Astrocyte (in vitro differentiated cells and primary cell): Measurements from ENCODE around the gene FRY. TPM values are rescaled to one million over a fixed set of nuclear protein-coding genes. Genes with fewer than 3 reads are reported as not detected.
"Not testable (repeated sequence)": the region's sequence is repeated elsewhere in the genome, so short reads cannot be mapped to it uniquely, and the experiment has no call there.

ENCODE experiments used
- DNase-seq: peaks from one replicate; pipeline ENCODE4 v3.0.0-alpha.2; 2010; ENCODE audit warnings: low read depth
- FAIRE-seq: peaks from 2 replicates; lab custom pipeline; 2011; peaks lifted over from hg19 to GRCh38; lab: Jason Lieb, UNC
- H2AFZ ChIP-seq: 2 replicates; pipeline ENCODE4 v1.6.0; 2012; ENCODE audit warnings: low read depth, low read length, inconsistent platforms
- H3K27ac ChIP-seq: 2 replicates; pipeline ENCODE4 v1.5.1; 2011; ENCODE audit warnings: low read depth, low read length, inconsistent platforms
- H3K27me3 ChIP-seq: 2 replicates; pipeline ENCODE4 v1.6.0; 2011; ENCODE audit warnings: low read length, inconsistent platforms; ENCODE audit not compliant: insufficient read depth
- H3K36me3 ChIP-seq: 2 replicates; pipeline ENCODE4 v1.5.1; 2011; ENCODE audit warnings: low read length, inconsistent platforms; ENCODE audit not compliant: insufficient read depth
- H3K4me1 ChIP-seq: 2 replicates; pipeline ENCODE4 v1.5.1; 2011; ENCODE audit warnings: low read length, inconsistent platforms; ENCODE audit not compliant: insufficient read depth
- H3K4me2 ChIP-seq: 2 replicates; pipeline ENCODE4 v1.6.0; 2012; ENCODE audit warnings: low read length, inconsistent platforms
- H3K4me3 ChIP-seq: 2 replicates; pipeline ENCODE4 v1.5.1; 2011; ENCODE audit warnings: low read depth, mild to moderate bottlenecking, low read length, inconsistent platforms; ENCODE audit not compliant: insufficient read depth
- H3K79me2 ChIP-seq: 2 replicates; pipeline ENCODE4 v1.6.0; 2012; ENCODE audit warnings: mild to moderate bottlenecking, low read length, inconsistent platforms; ENCODE audit not compliant: insufficient read depth
- H3K9ac ChIP-seq: 2 replicates; pipeline ENCODE4 v1.6.0; 2012; ENCODE audit warnings: mild to moderate bottlenecking, low read length, inconsistent platforms
- H3K9me3 ChIP-seq: 2 replicates; pipeline ENCODE4 v1.5.1; 2012; ENCODE audit warnings: low read depth, mild to moderate bottlenecking, low read length, inconsistent platforms; ENCODE audit not compliant: insufficient read depth
- H4K20me1 ChIP-seq: 2 replicates; pipeline ENCODE4 v1.6.0; 2012; ENCODE audit warnings: low read length, inconsistent platforms; ENCODE audit not compliant: insufficient read depth
- H3K27ac Mint-ChIP-seq: one replicate; pipeline ENCODE4 v1.8.0; 2021; ENCODE audit warnings: mild to moderate bottlenecking, mixed read lengths; ENCODE audit not compliant: unreplicated experiment
- H3K27me3 Mint-ChIP-seq: one replicate; pipeline ENCODE4 v1.8.0; 2021; ENCODE audit warnings: low read depth, mixed read lengths; ENCODE audit not compliant: unreplicated experiment
- H3K36me3 Mint-ChIP-seq: one replicate; pipeline ENCODE4 v1.8.0; 2021; ENCODE audit warnings: low read depth, mixed read lengths; ENCODE audit not compliant: unreplicated experiment
- H3K4me1 Mint-ChIP-seq: one replicate; pipeline ENCODE4 v1.8.0; 2021; ENCODE audit warnings: low read depth, mixed read lengths; ENCODE audit not compliant: unreplicated experiment
- H3K4me3 Mint-ChIP-seq: one replicate; pipeline ENCODE4 v1.8.0; 2021; ENCODE audit warnings: mild to moderate bottlenecking, moderate library complexity, mixed read lengths; ENCODE audit not compliant: unreplicated experiment
- H3K9me3 Mint-ChIP-seq: one replicate; pipeline ENCODE4 v1.8.0; 2021; ENCODE audit warnings: mild to moderate bottlenecking, mixed read lengths; ENCODE audit not compliant: unreplicated experiment
- CTCF ChIP-seq: IDR thresholded peaks from 2 replicates; pipeline ENCODE4 v1.5.1; 2011; ENCODE audit warnings: low read depth, mild to moderate bottlenecking, inconsistent platforms, low read length, moderate library complexity; ENCODE audit not compliant: insufficient read depth
- EZH2 ChIP-seq: IDR thresholded peaks from 2 replicates; pipeline ENCODE4 v1.6.1; 2012; ENCODE audit warnings: mild to moderate bottlenecking, low read length, inconsistent platforms; ENCODE audit not compliant: insufficient read depth
- total RNA-seq: library from RNA; stranded (reverse); gene quantifications from 2 replicates; pipeline ENCODE4 v1.2.1, GENCODE V29; 2021

Gene FRY
- total RNA-seq, 1 donor from 2014 or later, result 4.6 TPM

DNA sequence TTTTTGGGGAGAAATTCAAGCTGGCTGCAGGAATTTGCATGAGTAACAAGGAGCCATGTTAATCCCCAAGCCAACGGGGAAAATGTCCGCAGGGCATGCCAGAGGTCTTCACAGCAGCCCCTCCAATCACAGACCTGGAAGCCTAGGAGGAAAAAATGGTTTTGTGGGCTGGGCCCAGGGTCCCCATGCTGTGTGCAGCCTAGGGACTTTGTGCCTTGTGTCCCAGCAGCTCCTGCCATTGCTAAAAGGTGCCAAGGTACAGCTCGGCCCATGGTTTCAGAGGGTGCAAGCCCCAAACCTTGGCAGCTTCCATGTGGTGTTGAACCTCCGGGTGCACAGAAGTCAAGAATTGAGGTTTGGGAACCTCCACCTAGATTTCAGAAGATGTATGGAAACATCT, 47.2 kb upstream of the FRY start:
- H3K4me3 ChIP-seq, H3K9ac ChIP-seq, DNase-seq, H3K4me1 ChIP-seq, H3K9me3 Mint-ChIP-seq, H3K9me3 ChIP-seq, H3K4me2 ChIP-seq, H2AFZ ChIP-seq, H3K36me3 ChIP-seq, H3K36me3 Mint-ChIP-seq, H3K27ac ChIP-seq, H3K4me3 Mint-ChIP-seq, H3K27me3 ChIP-seq, H3K27ac Mint-ChIP-seq, H4K20me1 ChIP-seq, H3K79me2 ChIP-seq, FAIRE-seq, H3K27me3 Mint-ChIP-seq: not testable (repeated sequence)
- peaks cover 16% of the 10 kb centered on the region for H3K4me1 Mint-ChIP-seq

GRCh38 chr13:31986676-31987470, 44.7 kb upstream of the FRY start:
- Mint-ChIP-seq H3K27ac (no peak overlapping the region), H3K4me3 (no peak overlapping the region), H3K9me3 (no peaks in the 10 kb centered on the region), H3K4me1 (peaks cover 13% of the 10 kb centered on the region), H3K27me3 (no peaks in the 10 kb centered on the region), H3K36me3 (no peaks in the 10 kb centered on the region)
- no peak overlapping the region for H3K9ac ChIP-seq
- H3K4me3 ChIP-seq, result no peak overlapping the region
- H4K20me1 ChIP-seq, result no peaks in the 10 kb centered on the region
- no peaks in the 10 kb centered on the region for H3K27me3 ChIP-seq
- no peak overlapping the region for H2AFZ ChIP-seq
- no peaks in the 10 kb centered on the region for H3K79me2 ChIP-seq
- H3K27ac ChIP-seq, result no peak overlapping the region
- no peak for DNase-seq
- H3K4me1 ChIP-seq, result peaks cover 4% of the 10 kb centered on the region
- TF ChIP-seq EZH2, result no peak
- no peak for TF ChIP-seq CTCF
- FAIRE-seq, result no peak
- H3K36me3 ChIP-seq, result no peaks in the 10 kb centered on the region
- H3K4me2 ChIP-seq, result no peak overlapping the region
- H3K9me3 ChIP-seq, result no peaks in the 10 kb centered on the region

GRCh38 chr13:31987535-31988170, 43.9 kb upstream of the FRY start:
- H3K79me2 ChIP-seq, result no peaks in the 10 kb centered on the region
- no peaks in the 10 kb centered on the region for H3K27me3 ChIP-seq
- H3K4me1 ChIP-seq, result no peaks in the 10 kb centered on the region
- H3K4me3 ChIP-seq, result no peak overlapping the region
- H3K9ac ChIP-seq, result no peak overlapping the region
- Mint-ChIP-seq H3K4me1 (peaks cover 8% of the 10 kb centered on the region), H3K9me3 (no peaks in the 10 kb centered on the region), H3K27me3 (no peaks in the 10 kb centered on the region), H3K27ac (no peak overlapping the region), H3K4me3 (no peak overlapping the region), H3K36me3 (no peaks in the 10 kb centered on the region)
- H3K9me3 ChIP-seq, result no peaks in the 10 kb centered on the region
- FAIRE-seq (no peak), DNase-seq (no peak)
- no peak overlapping the region for H3K27ac ChIP-seq
- H4K20me1 ChIP-seq, result no peaks in the 10 kb centered on the region
- H2AFZ ChIP-seq, result no peak overlapping the region
- no peaks in the 10 kb centered on the region for H3K36me3 ChIP-seq
- H3K4me2 ChIP-seq, result no peak overlapping the region
- no peak for TF ChIP-seq EZH2
- TF ChIP-seq CTCF, result no peak

GRCh38 chr13:31994367-31994766, 37.2 kb upstream of the FRY start:
- not testable (repeated sequence) for H3K27ac Mint-ChIP-seq, H3K4me3 ChIP-seq, DNase-seq, H3K4me1 Mint-ChIP-seq, H3K27me3 Mint-ChIP-seq, H3K36me3 ChIP-seq, H3K4me2 ChIP-seq, H2AFZ ChIP-seq, H3K9me3 Mint-ChIP-seq, H3K9ac ChIP-seq, H3K36me3 Mint-ChIP-seq, H3K4me3 Mint-ChIP-seq, H3K9me3 ChIP-seq, H3K4me1 ChIP-seq, H4K20me1 ChIP-seq, H3K79me2 ChIP-seq, H3K27me3 ChIP-seq, FAIRE-seq, H3K27ac ChIP-seq
